GM19463 (cell line): ENCODE data around the gene SERINC5.
A peak's percentile ranks its signal among the peaks of the same experiment; 100 is the strongest.
"Not testable (repeated sequence)": the region's sequence is repeated elsewhere in the genome, so short reads cannot be mapped to it uniquely, and the experiment has no call there.

Experiments used
- ATAC-seq: cut with Tn5 transposase; IDR thresholded peaks from one replicate; pipeline ENCODE4 v1.9.1; 2021; ENCODE audit warnings: mild to moderate bottlenecking, moderate library complexity; ENCODE audit not compliant: unreplicated experiment

The SERINC5 gene

GRCh38 chr5:80204808-80205614 lies 50.8 kb downstream of the SERINC5 start:
- ATAC-seq = no peak

DNA sequence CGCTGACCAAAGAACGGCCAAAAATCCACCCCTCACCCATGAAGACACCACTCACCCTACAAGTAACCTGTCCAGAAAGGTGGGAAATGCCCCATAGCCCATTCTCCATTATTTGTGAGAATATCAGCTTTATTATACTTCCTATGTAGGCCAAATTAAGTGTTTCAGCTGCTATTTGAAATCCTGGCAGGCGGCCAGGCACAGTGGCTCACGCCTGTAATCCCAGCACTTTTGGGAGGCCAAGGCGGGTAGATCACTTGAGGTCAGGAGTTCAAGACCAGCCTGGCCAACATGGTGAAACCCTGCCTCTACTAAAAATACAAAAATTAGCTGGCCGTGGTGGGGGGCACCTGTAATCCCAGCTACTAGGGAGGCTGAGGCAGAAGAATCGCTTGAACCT lies 54.1 kb downstream of the SERINC5 start:
- ATAC-seq = not testable (repeated sequence)

DNA sequence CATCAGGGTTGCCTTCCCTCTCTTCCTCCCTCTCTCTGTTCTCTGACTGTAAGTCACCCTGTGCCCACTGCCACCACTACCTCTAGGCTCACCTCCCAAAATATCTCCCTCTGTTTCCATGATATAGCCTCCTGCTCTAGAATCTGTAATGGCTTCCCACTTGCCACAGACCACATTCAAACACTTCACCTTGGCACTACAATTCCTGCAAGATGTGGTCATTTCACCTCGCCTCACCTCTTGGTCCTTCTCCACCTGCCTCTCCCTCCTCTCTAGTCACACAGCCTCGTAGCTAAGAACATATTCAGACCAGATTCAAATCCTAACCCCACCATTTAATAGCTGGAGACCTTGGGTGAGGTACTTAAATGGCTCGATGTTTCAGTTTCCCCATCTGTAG lies 56.9 kb downstream of the SERINC5 start:
- ATAC-seq = no peak

- ATAC-seq = no peak
Observed at GRCh38 chr5:80198399-80198798, 57.4 kb downstream of the SERINC5 start.

GRCh38 chr5:80195837-80196400 lies 59.9 kb downstream of the SERINC5 start:
- no peak for ATAC-seq

- no peak for ATAC-seq
Observed at GRCh38 chr5:80194468-80194867, 61.4 kb downstream of the SERINC5 start.

- ATAC-seq = no peak
Observed at GRCh38 chr5:80193401-80193800, 62.4 kb downstream of the SERINC5 start.

DNA sequence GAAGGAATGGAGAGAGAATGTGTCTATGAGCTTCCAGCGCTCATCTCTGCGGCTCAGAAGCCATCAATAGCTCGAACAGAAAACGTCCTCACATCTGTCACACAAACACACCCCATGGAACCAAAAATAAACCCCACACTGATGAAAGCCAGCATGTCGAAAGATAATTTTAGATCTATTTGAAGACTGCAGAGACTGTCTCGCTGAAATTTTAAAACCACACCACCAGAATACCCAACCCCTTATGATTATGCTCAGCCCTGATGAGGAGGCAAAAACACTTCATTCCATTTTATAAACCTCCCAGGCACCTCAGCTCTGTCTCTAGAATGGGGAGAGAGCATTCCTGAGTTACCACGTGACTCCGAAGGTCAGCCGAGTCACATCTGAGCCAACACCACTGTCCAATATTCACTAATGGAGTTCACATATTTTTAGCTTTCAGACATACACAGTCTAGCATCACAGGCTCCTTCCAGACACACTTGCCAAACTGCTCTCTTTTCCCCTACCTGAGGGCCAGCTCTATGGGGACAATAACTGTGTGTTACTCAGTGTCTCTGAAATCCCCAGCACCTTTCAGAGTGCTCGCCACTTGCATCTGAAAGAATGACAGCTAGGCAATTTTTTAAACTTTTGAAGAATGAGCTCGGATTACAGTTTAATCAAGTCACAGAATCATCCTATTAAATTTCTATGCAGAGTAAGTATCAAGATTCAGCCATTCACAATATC lies 63.2 kb downstream of the SERINC5 start:
- no peak for ATAC-seq

DNA sequence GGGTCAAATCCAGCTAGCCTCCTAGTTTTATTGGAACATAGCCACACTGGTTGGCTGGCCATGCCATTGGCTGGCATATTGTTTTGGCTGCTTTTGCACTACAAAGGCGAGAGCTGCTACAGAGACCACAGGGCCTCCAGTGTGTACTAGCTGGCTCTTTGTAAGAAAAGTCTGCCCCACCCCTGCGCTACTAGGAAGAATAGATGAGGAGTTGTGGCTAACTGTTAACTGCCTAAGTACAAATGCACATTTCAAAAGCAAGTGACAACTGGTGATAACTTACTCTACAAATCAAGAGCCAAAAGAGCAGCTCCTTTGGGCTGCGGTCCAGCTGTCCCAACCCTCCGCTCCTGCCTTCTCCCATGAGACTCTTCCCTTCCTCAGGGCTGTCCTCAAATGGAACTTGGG lies 63.9 kb downstream of the SERINC5 start:
- no peak for ATAC-seq

DNA sequence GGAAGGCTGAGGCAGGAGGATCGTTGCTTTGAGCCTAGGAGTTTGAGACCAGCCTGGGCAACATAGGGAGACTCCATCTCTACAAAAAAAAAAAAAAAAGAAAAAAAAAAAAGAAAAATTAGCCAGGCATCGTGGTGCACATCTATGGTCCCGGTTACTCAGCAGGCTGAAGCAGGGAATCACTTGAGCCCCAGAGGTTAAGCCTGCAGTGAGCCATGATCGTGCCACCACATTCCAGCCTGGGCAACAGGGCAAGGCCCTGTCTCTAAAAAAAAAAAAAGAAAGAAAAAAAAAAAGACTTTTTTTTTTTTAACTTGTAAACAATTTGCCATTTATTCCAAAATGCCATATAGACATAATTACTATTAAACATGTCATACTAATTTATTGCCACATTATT lies 64.5 kb downstream of the SERINC5 start:
- ATAC-seq = no peak

DNA sequence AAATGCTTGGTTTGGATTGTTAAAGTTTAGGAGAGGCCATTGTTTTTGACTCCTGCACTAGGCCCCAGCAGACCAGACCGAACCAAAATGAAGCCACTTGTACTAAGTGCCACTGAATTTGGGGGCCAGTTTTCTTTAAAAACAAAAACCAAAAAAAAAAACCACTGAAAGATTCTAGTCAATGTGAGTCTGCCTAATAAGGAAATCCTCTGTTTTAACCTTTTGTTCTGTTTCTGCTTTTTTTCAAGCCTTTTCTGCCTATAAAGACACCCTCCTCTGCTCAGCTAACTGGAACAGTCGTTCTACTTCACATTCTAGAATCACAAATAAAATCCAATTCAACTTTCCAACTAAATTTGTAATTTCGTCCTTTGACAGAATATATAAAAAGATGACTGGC lies 64.9 kb downstream of the SERINC5 start:
- ATAC-seq = peak; percentile 43

DNA sequence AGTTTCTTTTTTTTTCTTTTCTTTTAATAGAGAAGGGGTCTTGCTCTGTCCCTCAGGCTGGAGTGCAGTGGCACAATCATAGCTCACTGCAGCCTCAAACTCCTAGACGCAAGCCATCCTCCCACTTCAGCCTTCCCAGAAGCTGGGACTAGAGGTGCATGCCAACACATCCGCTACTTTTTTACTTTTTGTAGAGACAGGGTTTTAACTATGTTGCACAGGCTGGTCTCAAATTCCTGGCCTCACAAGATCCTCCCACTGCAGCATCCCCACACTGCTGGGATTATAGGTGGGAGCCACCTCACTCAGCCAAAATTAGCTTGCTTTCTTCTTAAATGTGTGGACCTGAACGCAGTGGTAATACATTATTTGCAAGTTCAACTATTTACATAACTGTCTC lies 66.1 kb downstream of the SERINC5 start:
- ATAC-seq = no peak

DNA sequence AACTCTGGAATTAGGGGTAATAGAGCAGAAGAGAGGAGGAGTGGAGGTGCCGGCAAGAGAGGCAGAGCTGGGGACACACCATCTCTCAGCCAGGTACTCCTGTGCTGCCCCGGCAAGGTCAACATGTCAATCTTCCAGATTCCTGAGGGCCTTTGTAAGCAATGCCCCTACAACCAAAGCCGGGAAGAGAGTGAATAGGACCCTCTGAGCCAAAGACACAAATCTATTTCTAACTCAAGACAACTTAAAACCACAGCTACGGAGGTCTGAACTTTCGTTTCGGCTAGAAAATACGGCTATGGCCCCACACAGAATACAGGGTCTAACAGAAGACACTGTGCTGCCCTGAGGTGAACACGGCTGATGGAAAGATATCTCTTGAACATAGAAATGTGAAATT lies 66.6 kb downstream of the SERINC5 start:
- no peak for ATAC-seq

GRCh38 chr5:80187421-80188090 lies 68.3 kb downstream of the SERINC5 start:
- no peak for ATAC-seq

GRCh38 chr5:80185535-80185934 lies 70.3 kb downstream of the SERINC5 start:
- not testable (repeated sequence) for ATAC-seq

- no peak for ATAC-seq
Observed at GRCh38 chr5:80185095-80185494, 70.8 kb downstream of the SERINC5 start.

DNA sequence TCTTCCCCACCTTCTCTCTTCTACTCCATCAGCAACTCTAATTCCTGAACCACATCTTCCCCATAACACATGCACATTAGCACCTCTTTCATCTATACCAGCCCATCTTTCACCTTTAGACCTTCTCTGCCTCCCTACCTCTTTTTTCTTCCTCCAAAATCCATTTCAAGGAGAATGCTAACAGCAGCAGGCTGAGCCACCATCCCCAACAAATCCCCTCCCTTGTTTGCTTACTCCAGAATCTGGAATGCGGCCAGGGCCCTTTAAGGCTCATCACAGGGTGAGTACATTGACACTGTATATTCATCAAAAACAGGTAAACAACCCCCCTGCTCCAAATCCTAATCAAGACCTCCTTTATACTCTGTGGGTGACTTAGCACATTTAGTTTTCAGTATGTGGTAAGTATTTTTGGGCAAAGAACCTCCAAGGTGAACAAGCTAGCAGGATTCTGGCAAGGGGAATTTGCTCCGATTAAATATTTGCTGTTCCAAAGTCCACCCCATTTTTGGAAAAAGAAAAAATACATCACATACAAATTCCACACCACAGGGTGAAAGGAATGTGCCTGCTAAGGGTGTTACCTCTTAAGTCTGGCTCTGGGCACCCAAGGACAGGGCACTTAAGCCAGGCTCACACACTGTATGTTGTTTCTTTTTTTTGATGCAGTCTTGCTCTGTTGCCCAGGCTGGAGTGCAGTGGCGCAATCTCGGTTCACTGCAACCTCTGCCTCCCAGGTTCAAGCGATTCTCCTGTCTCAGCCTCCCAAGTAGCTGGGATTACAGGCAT lies 71.4 kb downstream of the SERINC5 start:
- no peak for ATAC-seq

- not testable (repeated sequence) for ATAC-seq
Observed at GRCh38 chr5:80183728-80184234, 72.1 kb downstream of the SERINC5 start.

DNA sequence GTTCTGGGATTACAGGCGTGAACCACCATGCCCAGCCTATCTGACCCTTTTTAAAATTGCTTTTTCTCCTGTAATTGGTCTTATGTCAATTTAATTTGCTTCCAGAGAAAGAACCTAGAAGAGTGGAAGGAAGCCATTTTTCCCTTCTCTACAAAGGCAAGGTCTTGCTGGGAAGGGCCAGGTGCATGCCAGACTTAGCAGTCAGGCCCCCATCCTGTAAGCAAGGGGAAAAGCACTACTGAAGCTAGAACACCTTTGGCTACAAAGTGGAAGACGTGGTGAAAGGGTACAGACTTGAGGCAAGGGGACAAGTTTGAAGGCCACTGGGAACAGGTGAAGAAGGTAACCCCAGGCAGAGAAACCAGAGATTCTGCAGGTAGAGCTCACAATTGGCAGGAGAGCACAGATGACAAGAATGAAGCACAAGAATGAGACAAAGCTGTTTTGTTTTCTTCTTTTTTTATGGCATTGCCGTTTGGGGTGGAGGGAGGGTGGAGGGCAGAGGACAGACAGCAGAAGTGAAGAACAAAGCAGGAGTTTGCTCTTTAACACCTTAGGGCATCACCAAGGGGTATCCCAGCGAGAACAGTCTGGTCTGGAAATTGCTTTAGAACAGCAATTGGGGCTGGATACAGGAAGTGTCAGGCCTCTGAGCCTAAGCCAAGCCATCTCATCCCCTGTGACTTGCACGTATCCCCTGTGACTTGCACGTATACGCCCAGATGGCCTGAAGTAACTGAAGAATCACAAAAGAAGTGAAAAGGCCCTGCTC lies 72.9 kb downstream of the SERINC5 start:
- ATAC-seq = no peak
